PC-3 (cell line): ENCODE measurements around the gene BCAR1.

Source experiments
- EZH2 ChIP-seq: fragments of 300-600 bp; sonication (generic); IDR thresholded peaks from one replicate; pipeline ENCODE4 v1.6.1; 2017; ENCODE audit warnings: antibody characterized with exemption, mild to moderate bottlenecking, low read length; ENCODE audit not compliant: unreplicated experiment
- EZH2phosphoT487 ChIP-seq: fragments of 300-600 bp; sonication (generic); IDR thresholded peaks from 2 replicates; pipeline ENCODE4 v1.6.1; 2018; ENCODE audit warnings: mild to moderate bottlenecking, antibody characterized with exemption, low read length, borderline replicate concordance
- TF ChIP-seq, protein P1 (sequence below): fragments of 300-600 bp; sonication (generic); conservative IDR thresholded peaks from 2 replicates; pipeline ENCODE4 v1.5.1; 2017; ENCODE audit warnings: antibody characterized with exemption, low read depth, mild to moderate bottlenecking, low read length

DNA sequence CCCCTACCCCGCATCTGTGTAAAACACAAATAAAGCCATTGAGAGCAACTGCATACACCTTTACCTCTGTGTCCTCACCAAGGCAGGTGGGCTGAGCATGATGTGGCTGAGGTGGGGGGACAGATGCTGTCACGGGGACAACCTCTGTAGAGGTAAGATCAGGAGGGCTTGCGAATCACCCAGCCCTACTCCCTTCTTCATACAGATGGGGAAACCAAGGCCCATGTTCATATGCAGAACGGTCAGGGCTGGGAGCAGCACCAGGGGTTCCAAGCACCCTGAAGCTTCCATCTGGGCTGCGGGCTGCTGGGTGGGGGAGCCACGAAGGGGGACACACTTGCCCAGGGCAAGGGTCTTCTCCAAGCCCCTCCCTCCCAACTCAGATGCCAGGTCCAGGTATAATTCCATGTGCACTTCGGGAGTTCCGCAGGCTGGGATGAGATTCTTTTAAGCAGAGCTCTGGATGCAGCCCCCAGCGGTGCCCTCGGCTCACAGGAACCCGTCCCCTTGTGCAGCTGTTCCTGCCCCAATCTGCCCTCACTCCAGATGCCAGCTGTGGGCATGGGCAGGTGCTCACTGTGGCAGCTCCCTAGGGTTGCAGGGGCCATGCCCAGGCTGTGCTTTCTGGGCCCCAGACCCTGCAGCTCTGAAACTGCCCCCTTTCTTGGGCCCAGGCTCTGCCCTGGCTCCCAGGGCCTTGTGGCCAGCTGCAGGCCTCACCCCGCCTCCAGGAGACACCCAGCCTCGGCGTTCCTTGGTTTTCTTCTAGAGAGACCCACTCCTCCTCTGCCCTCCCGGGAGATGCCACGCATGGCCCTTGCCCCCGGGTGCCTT lies 23.1 kb downstream of the BCAR1 start:
- TF ChIP-seq, protein P1, sequence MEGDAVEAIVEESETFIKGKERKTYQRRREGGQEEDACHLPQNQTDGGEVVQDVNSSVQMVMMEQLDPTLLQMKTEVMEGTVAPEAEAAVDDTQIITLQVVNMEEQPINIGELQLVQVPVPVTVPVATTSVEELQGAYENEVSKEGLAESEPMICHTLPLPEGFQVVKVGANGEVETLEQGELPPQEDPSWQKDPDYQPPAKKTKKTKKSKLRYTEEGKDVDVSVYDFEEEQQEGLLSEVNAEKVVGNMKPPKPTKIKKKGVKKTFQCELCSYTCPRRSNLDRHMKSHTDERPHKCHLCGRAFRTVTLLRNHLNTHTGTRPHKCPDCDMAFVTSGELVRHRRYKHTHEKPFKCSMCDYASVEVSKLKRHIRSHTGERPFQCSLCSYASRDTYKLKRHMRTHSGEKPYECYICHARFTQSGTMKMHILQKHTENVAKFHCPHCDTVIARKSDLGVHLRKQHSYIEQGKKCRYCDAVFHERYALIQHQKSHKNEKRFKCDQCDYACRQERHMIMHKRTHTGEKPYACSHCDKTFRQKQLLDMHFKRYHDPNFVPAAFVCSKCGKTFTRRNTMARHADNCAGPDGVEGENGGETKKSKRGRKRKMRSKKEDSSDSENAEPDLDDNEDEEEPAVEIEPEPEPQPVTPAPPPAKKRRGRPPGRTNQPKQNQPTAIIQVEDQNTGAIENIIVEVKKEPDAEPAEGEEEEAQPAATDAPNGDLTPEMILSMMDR, result no peak
- TF ChIP-seq EZH2 (no peak), EZH2phosphoT487 (no peak)
